Rectal smooth muscle tissue (tissue), 1 donor: ENCODE data around the gene USO1.
"Not testable (repeated sequence)": the region's sequence is repeated elsewhere in the genome, so short reads cannot be mapped to it uniquely, and the experiment has no call there.

Experiments used
- H3K27ac ChIP-seq: one replicate; pipeline ENCODE4 v1.7.0; 2013; ENCODE audit warnings: low read depth, low read length, inconsistent platforms
- H3K27me3 ChIP-seq: one replicate; pipeline ENCODE4 v1.7.0; 2013; ENCODE audit warnings: low read length; ENCODE audit not compliant: control insufficient read depth, insufficient read depth
- H3K36me3 ChIP-seq: one replicate; pipeline ENCODE4 v1.7.0; 2013; ENCODE audit warnings: low read length; ENCODE audit not compliant: control insufficient read depth, insufficient read depth
- H3K4me1 ChIP-seq: one replicate; pipeline ENCODE4 v1.7.0; 2013; ENCODE audit warnings: low read length; ENCODE audit not compliant: control insufficient read depth, insufficient read depth
- H3K4me3 ChIP-seq: one replicate; pipeline ENCODE4 v1.7.0; 2013; ENCODE audit warnings: low read length
- H3K9ac ChIP-seq: one replicate; pipeline ENCODE4 v1.7.0; 2013; ENCODE audit warnings: low read length

The USO1 gene

DNA sequence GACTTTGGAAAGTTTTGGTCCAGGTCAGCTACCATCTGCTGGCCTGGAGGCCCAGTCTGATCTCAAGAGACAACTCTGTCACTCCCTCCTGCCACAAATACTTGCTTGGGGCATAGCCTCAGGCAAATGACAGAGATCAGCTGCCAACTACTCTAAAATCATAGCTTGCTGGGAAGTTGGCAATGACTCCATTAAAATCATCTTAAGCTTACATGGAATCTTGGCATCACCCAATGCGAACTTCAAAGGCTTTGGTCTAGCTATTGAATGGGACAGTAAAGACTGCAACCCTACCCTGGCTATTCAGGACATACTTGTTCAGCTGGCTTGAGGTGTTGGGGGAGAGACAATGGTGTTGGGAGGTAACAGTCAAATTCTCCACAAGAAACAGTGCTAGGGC, 7.0 kb upstream of the USO1 start:
- Histone ChIP-seq H3K27ac (no peak overlapping the region), H3K9ac (no peak overlapping the region), H3K4me1 (peaks cover 8% of the 10 kb centered on the region), H3K36me3 (no peaks in the 10 kb centered on the region), H3K4me3 (no peak overlapping the region), H3K27me3 (no peaks in the 10 kb centered on the region)

DNA sequence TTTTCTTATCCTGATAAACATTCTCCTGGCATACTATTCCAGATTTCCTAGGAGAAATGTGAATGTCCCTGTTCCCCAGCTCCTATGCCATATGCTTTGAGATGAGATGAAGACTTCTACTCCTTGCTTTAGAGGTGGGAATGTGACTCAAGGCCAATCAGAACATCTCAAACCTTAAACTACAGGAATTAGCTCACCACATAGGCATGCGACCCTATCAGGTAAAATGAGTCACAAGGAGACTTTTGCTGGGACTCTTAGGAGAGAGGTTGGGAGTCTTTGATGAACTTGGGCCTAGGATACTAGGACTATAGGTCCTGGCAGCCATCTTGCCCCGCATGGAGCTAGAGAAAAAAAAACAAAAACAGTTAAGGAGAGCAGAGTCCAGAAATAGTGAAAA, 5.8 kb upstream of the USO1 start:
- H3K9ac ChIP-seq: no peak overlapping the region
- H3K4me3 ChIP-seq: no peak overlapping the region
- no peak overlapping the region for H3K27ac ChIP-seq
- H3K27me3 ChIP-seq: no peaks in the 10 kb centered on the region
- H3K4me1 ChIP-seq: peaks cover 15% of the 10 kb centered on the region
- no peaks in the 10 kb centered on the region for H3K36me3 ChIP-seq

DNA sequence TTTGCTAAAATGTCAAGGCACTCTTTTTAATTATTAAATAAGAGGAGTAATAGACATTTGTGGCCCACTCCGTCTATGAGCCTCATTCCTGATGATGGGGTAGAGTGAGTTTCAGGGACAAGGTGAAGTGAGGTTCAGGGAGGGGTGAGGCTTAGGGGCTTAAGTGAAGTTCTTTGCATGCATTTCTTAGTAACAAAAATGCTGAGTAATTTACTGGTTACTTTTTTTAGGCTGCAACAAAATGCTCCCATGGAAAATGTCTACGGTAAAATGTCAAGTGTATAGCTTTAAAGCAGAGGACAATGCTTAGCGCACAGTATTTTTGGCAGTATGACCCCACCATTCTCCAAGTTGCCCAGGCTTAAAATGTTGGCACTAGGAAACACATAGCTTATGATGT, 2.0 kb upstream of the USO1 start:
- H3K4me1 ChIP-seq: peaks cover 17% of the 10 kb centered on the region
- H3K9ac ChIP-seq: no peak overlapping the region
- H3K36me3 ChIP-seq: no peaks in the 10 kb centered on the region
- no peaks in the 10 kb centered on the region for H3K27me3 ChIP-seq
- H3K4me3 ChIP-seq: no peak overlapping the region
- H3K27ac ChIP-seq: no peak overlapping the region

DNA sequence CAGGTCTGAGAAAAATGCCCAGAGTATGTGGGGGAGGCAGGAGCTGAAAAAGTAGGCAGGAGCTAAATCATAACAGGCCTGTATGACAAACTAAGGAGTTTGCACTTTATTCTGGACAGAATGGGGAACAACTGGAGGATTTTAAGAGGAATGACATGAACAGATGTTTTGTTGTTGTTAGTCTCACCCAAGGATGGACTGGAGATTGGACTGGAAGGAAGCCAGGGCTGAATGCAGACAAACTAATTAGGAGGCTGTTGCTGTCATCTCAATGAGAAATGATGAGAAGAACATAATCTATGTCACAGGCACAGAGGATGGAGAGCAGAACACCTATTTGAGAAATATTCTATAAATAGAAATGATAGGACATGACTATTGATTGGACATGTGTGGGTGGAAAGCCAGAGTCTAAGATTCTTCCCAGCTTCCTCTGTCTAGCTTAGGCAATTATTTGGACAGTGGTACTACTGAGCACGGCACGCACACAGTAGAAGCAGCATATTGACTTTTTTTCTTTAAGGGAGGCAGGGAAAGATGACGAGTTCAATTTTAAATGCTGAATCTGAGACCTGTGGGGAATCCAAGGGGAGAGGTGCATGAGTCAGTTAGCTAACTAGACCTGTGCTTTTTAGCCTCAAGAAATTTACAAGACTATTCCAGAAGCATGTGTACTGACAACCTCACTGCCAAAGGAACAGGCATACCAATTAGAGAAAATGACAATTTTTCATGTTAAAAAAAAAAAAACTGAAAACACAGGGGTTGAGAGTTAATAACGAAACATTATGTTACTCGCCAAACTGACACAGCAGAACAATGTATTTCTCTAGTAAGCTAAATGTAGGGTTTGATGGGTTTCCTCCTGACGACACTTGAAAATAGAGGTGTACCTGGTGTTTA, 963 bp upstream of the USO1 start:
- Histone ChIP-seq H3K4me1 (peaks cover 17% of the 10 kb centered on the region), H3K36me3 (no peaks in the 10 kb centered on the region), H3K27ac (peak overlapping the region; percentile 99), H3K27me3 (no peaks in the 10 kb centered on the region), H3K4me3 (peak overlapping the region; percentile 82), H3K9ac (peak overlapping the region; percentile 28)

DNA sequence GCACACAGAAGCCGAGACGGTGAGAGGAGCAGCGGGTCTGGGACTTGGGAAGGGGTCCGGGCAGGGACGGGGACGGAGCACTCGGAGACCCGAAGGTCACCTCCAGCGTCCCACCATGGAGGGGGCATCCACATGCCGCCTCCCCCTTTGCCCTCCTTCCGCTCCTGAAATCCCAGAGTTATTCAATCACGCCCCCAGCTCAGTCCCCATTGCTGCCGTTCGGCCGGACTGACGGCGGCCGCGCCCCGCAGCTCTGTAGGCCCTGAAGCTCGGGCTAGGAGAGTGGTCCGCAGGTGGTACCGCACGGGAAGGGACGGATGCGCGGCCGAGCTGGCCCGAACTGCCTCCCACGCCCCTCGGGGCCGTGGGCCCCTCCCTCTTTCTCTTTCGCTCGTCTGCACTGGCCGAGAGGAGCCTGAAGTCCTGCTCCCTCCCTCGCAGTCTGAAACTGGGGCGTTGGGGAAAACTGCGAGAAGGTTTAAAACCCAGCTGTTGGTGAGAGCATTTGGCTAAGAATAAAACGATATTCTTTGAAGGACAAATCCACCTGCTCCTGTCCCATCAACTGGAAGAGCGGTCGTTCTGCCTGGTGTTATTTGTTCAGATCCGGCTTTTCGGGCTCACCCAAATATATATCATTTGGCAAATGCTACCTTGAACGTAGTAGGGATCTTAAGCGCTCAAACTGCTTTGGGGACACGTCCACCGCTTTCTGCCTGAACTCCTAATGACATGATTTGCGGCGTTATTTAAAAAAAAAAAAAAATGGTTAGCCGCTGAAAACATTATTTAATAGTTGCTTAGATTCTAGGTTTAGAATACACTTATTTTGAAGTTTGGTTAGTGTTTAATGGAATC, 719 bp downstream of the USO1 start:
- Histone ChIP-seq H3K4me1 (peaks cover 21% of the 10 kb centered on the region), H3K4me3 (peak overlapping the region; percentile 98), H3K36me3 (no peaks in the 10 kb centered on the region)

DNA sequence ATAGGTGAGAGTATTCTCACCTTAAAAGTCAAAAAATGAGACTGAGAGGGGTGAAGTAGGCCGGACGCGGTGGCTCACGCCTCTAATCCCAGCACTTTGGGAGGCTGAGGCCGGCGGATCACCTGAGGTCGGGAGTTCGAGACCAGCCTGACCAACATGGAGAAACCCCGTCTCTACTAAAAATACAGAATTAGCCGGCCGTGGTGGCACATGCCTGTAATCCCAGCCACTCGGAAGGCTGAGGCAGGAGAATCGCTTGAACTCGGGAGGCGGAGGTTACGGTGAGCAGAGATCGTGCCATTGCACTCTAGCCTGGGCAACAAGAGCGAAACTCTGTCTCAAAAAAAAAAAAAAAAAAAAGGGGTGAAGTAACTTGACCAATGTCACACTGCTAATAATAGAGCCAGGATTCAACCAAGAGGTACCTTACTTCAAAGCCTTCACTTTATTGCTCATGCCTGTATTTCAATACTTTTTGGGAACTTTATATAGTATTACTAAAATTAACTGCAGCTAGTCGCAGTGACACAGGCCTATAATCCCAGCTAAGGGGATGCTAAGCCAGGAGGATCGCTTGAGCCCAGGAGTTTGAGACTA, 1.7 kb downstream of the USO1 start:
- not testable (repeated sequence) for H3K36me3 ChIP-seq, H3K9ac ChIP-seq, H3K27me3 ChIP-seq
- H3K4me1 ChIP-seq: peaks cover 25% of the 10 kb centered on the region
- peak overlapping the region; percentile 98 for H3K4me3 ChIP-seq
- peak overlapping the region; percentile 99 for H3K27ac ChIP-seq

More for the DNA sequence above, 719 bp downstream of the USO1 start:
- H3K27ac ChIP-seq: peak overlapping the region; percentile 99
- no peaks in the 10 kb centered on the region for H3K27me3 ChIP-seq
- H3K9ac ChIP-seq: peak overlapping the region; percentile 99

DNA sequence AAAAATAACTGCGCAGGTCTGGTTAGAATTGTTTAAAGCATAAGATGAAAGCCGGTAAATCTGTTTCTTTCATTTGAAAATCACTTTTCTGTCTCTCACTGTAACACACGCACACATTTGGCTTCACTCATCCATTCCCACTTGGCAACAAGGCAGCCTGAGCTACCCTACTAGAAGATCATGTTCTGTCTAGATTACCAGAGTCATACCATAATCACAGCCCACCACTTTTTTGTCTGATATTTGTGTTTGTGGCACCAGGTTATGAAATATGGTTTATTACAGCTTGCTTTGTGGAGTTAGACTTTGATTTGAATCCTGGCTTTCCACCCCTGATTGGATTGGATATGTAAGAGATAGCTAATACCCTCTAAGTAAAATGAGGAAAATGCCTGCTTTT, 2.2 kb downstream of the USO1 start:
- no peak overlapping the region for H3K4me3 ChIP-seq
- no peak overlapping the region for H3K9ac ChIP-seq
- peaks cover 25% of the 10 kb centered on the region for H3K4me1 ChIP-seq
- no peaks in the 10 kb centered on the region for H3K27me3 ChIP-seq
- peak overlapping the region; percentile 56 for H3K27ac ChIP-seq
- H3K36me3 ChIP-seq: no peaks in the 10 kb centered on the region

DNA sequence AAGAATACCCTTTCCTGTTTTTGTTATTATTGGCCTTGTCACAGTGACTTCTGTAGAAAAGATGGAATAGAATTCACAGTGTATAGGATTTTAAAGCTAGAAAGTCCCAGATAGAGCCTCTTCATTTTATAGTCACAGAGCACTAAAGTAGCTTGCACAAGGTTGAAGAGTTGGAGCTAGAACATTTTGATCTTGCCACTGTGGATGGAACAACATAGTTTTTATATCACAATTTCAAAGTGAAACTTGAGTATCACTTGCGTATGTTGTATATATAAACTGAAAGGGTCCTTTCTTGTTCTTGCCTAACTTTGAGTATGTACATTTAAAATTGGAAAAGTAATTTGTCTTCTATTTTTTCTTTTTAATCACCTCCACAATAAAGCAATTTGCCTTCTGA, 2.7 kb downstream of the USO1 start:
- peaks cover 25% of the 10 kb centered on the region for H3K4me1 ChIP-seq
- no peaks in the 10 kb centered on the region for H3K27me3 ChIP-seq
- H3K27ac ChIP-seq: peak overlapping the region; percentile 56
- H3K9ac ChIP-seq: no peak overlapping the region
- no peak overlapping the region for H3K4me3 ChIP-seq
- H3K36me3 ChIP-seq: no peaks in the 10 kb centered on the region

DNA sequence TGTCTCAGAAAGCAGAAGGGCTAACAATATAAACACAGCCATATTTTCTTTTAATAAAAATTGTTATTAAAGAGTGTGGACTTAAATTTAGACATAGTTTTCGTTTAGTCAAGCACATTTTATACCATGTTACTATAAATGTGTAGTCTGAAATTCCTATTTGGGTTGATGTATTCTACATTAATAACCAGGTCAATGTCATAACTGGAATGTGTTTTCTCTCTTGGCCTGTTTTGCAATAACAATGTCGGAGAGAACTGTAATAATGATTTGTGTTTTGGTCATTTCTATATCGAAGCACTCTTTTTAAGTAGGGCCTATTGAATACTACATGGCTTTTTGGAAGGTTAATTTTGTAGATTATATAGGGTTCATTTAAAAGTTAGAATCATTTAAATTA, 5.5 kb downstream of the USO1 start:
- H3K9ac ChIP-seq: no peak overlapping the region
- H3K36me3 ChIP-seq: no peaks in the 10 kb centered on the region
- no peak overlapping the region for H3K27ac ChIP-seq
- no peak overlapping the region for H3K4me3 ChIP-seq
- H3K4me1 ChIP-seq: peaks cover 16% of the 10 kb centered on the region
- no peaks in the 10 kb centered on the region for H3K27me3 ChIP-seq

DNA sequence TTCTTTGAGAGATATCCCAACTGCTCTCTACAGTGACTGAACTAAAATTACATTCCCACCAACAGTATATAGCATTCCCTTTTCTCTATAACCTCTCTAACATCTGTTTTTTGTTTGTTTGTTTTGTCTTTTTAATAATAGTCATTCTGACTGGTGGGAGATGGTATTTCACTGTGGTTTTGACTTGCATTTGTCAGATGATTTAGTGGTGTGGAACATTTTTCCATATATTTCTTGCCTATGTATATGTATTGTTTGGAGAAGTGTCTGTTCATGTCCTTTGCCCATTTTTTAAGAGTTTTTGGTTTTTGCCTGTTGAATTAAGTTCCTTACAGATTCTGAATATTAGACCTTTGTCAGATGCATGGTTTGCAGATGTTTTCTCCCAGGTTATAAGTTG, 9.0 kb downstream of the USO1 start:
- H3K27me3 ChIP-seq: no peaks in the 10 kb centered on the region
- H3K36me3 ChIP-seq: no peaks in the 10 kb centered on the region
- peaks cover 8% of the 10 kb centered on the region for H3K4me1 ChIP-seq
- H3K27ac ChIP-seq: no peak overlapping the region
- no peak overlapping the region for H3K4me3 ChIP-seq
- H3K9ac ChIP-seq: no peak overlapping the region

DNA sequence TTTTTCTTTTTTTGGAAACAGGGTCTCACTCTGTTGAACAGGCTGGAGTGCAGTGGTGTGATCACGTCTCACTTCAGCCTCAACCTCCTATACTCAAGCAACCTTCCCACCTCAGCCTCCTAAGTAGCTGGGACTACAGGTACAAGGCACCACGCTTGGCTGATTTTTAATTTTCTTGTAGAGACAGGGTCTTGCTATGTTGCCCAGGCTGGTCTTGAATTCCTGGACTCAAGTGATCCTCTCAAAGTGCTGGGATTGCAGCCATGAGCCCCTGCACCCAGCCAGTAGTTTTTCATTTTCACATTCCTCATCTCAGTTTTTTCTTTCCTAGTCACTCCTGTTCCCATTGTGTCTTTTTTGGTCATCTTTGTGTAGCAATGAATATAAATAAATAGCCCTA, 11.1 kb downstream of the USO1 start:
- Histone ChIP-seq H3K36me3 (no peaks in the 10 kb centered on the region), H3K4me3 (no peak overlapping the region), H3K4me1 (no peaks in the 10 kb centered on the region), H3K27me3 (no peaks in the 10 kb centered on the region), H3K9ac (no peak overlapping the region), H3K27ac (no peak overlapping the region)

DNA sequence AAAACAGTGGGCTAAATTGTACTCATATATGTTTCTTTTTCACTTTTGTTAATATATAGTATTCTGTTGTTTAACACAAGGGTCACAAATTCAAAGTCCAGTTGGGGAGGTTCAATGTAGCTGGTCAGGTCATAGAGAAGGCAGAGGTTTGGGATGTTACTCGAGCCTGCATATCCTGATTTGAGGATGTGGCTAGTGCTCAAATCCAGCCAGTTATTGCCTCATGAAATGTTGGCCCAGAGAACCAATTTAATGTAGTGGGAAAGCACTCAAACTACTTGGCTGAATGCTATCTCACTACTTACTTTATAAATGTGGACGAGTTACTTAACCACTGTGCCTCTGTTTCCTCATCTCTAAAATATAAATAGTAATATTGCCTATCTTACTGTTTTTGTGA, 12.5 kb downstream of the USO1 start:
- no peaks in the 10 kb centered on the region for H3K4me1 ChIP-seq
- no peaks in the 10 kb centered on the region for H3K36me3 ChIP-seq
- no peaks in the 10 kb centered on the region for H3K27me3 ChIP-seq
- H3K27ac ChIP-seq: no peak overlapping the region
- no peak overlapping the region for H3K4me3 ChIP-seq
- no peak overlapping the region for H3K9ac ChIP-seq
